VCaP (cell line): ENCODE results near the gene HMGA1.

Source experiments
- H3K27ac ChIP-seq: fragments of 450-650 bp; 2 replicates; pipeline ENCODE4 v1.5.1; 2017
- CTCF ChIP-seq: fragments of 450-650 bp; conservative IDR thresholded peaks from 2 replicates; pipeline ENCODE4 v1.5.1; 2017; ENCODE audit warnings: mild to moderate bottlenecking, moderate library complexity

Gene HMGA1

GRCh38 chr6:34276191-34276590, 39.5 kb downstream of the HMGA1 start:
- no peak overlapping the region for H3K27ac ChIP-seq
- TF ChIP-seq CTCF, result no peak

- no peak overlapping the region for H3K27ac ChIP-seq
- TF ChIP-seq CTCF, result no peak
Observed at GRCh38 chr6:34276881-34277762, 40.4 kb downstream of the HMGA1 start.

- H3K27ac ChIP-seq, result no peak overlapping the region
- TF ChIP-seq CTCF, result no peak
Observed at GRCh38 chr6:34277763-34278112, 41.1 kb downstream of the HMGA1 start.

GRCh38 chr6:34278833-34279232, 42.2 kb downstream of the HMGA1 start:
- no peak overlapping the region for H3K27ac ChIP-seq
- no peak for TF ChIP-seq CTCF

GRCh38 chr6:34280216-34280615, 43.5 kb downstream of the HMGA1 start:
- no peak overlapping the region for H3K27ac ChIP-seq
- no peak for TF ChIP-seq CTCF

- TF ChIP-seq CTCF, result no peak
- H3K27ac ChIP-seq, result no peak overlapping the region
Observed at GRCh38 chr6:34281702-34282334, 45.1 kb downstream of the HMGA1 start.

- no peak overlapping the region for H3K27ac ChIP-seq
- TF ChIP-seq CTCF, result no peak
Observed at GRCh38 chr6:34284563-34285447, 48.1 kb downstream of the HMGA1 start.
